Gastroesophageal sphincter (tissue), 4 donors: ENCODE measurements around the gene STON1. TPM values are rescaled to one million over a fixed set of nuclear protein-coding genes. Genes with fewer than 3 reads are reported as not detected.

Source experiments
- ATAC-seq: fragments of 150-250 bp; one replicate; pipeline ENCODE4 v1.9.1; 2016; ENCODE audit warnings: mild to moderate bottlenecking, moderate library complexity
- H3K27ac ChIP-seq, 4 donors: fragments of 200-600 bp; sonication (generic) in 3 of 4; 1 replicate in 3 of 4; 2 replicates in 1 of 4; pipeline ENCODE4 v1.5.1; 2016 to 2019
- H3K27me3 ChIP-seq: fragments of 200-600 bp; sonication (generic); one replicate; pipeline ENCODE4 v1.5.1; 2019
- H3K36me3 ChIP-seq, 2 donors: fragments of 200-600 bp; sonication (generic); one replicate each; pipeline ENCODE4 v1.5.1; 2019; ENCODE audit warnings: control low read depth in 1 of 2
- H3K4me1 ChIP-seq, 3 donors: fragments of 200-600 bp; sonication (generic); 1 replicate in 2 of 3; 2 replicates in 1 of 3; pipeline ENCODE4 v1.5.1; 2016 to 2019; ENCODE audit warnings: control low read depth in 2 of 3
- H3K4me3 ChIP-seq, 2 donors: fragments of 200-600 bp; sonication (generic); one replicate each; pipeline ENCODE4 v1.5.1; 2019; ENCODE audit warnings: mild to moderate bottlenecking in 1 of 2, moderate library complexity in 1 of 2
- H3K9me3 ChIP-seq, 3 donors: fragments of 200-600 bp; sonication (generic); one replicate each; pipeline ENCODE4 v1.5.1; 2017 to 2019; ENCODE audit warnings: control low read depth in 2 of 3
- EP300 ChIP-seq: sonication (generic); formaldehyde crosslinking; IDR thresholded peaks from one replicate; pipeline ENCODE4 v1.6.1; 2017; ENCODE audit warnings: antibody characterized with exemption, mild to moderate bottlenecking
- POLR2A ChIP-seq, 2 donors: fragments of 450-650 bp; IDR thresholded peaks; one replicate each; pipeline ENCODE4 v1.6.1; 2017; ENCODE audit warnings: antibody characterized with exemption in 2 of 2, mild to moderate bottlenecking in 2 of 2, moderate library complexity in 1 of 2
- POLR2AphosphoS5 ChIP-seq: sonication (generic); formaldehyde crosslinking; IDR thresholded peaks from one replicate; pipeline ENCODE4 v1.6.1; 2017; ENCODE audit warnings: antibody characterized with exemption
- WGBS, 2 donors: methylation state at CpG; one replicate each; pipeline ENCODE4 v1.1.5; 2018; ENCODE audit warnings: low coverage in 1 of 2; 5-methylcytosine and 5-hydroxymethylcytosine counted together
- total RNA-seq, 4 donors: library from RNA; depleted of rRNA; stranded (reverse); fragments of >200 nt; gene quantifications; one replicate each; pipeline ENCODE4 v1.1.0, GENCODE V29; 2016
- TF ChIP-seq, protein P1 (sequence below), 4 experiments: fragments of 200-600 bp in 2 of 4; fragments of 450-650 bp in 2 of 4; sonication (generic) in 1 of 4; IDR thresholded peaks; one replicate each; pipeline ENCODE4 v1.5.1; 2017 to 2019; ENCODE audit warnings: antibody characterized with exemption in 4 of 4, mild to moderate bottlenecking in 2 of 4, moderate library complexity in 2 of 4

Gene STON1
- total RNA-seq, 4 donors from 2014 or later: 118 to 263 (median 158) TPM

DNA sequence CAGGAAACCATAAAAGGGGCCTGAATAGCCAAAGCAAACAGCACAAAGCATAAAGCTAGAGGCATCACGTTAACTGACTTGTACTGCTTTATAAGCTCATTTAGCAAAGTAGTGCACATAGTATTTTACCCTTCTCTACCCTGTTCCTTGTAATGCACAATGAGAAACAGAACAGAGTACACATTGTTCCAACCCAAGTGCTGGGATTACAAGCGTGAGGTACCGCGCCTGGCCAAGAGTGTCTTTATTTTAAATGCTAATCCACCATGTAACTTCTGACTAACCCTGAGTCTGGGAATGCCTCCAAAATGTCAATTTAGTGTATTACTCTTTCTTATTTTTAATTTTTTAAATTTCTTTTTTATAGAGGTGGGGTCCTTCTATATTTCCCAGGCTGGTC lies 46.4 kb upstream of the STON1 start:
- no peak overlapping the region for H3K4me3 ChIP-seq
- ATAC-seq: peak; percentile 92
- H3K27ac ChIP-seq: peak overlapping the region; percentile 80 to 92 (median 90)
- peaks cover 8 to 58% (median 13%) of the 10 kb centered on the region in 3 donors for H3K4me1 ChIP-seq
- WGBS, 2 donors: 29 to 48% methylated on average over 4 of the region's 4 CpGs
- H3K27me3 ChIP-seq: no peaks in the 10 kb centered on the region
- H3K9me3 ChIP-seq: no peaks in the 10 kb centered on the region
- peaks cover 0 to 29% of the 10 kb centered on the region in 2 donors for H3K36me3 ChIP-seq
- TF ChIP-seq, protein P1, sequence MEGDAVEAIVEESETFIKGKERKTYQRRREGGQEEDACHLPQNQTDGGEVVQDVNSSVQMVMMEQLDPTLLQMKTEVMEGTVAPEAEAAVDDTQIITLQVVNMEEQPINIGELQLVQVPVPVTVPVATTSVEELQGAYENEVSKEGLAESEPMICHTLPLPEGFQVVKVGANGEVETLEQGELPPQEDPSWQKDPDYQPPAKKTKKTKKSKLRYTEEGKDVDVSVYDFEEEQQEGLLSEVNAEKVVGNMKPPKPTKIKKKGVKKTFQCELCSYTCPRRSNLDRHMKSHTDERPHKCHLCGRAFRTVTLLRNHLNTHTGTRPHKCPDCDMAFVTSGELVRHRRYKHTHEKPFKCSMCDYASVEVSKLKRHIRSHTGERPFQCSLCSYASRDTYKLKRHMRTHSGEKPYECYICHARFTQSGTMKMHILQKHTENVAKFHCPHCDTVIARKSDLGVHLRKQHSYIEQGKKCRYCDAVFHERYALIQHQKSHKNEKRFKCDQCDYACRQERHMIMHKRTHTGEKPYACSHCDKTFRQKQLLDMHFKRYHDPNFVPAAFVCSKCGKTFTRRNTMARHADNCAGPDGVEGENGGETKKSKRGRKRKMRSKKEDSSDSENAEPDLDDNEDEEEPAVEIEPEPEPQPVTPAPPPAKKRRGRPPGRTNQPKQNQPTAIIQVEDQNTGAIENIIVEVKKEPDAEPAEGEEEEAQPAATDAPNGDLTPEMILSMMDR (IDR thresholded peaks at IDR 0.05): no peak
- TF ChIP-seq POLR2AphosphoS5: peak; percentile 99
- no peak for TF ChIP-seq POLR2A (IDR thresholded peaks at IDR 0.05)
- TF ChIP-seq EP300: peak; percentile 91

DNA sequence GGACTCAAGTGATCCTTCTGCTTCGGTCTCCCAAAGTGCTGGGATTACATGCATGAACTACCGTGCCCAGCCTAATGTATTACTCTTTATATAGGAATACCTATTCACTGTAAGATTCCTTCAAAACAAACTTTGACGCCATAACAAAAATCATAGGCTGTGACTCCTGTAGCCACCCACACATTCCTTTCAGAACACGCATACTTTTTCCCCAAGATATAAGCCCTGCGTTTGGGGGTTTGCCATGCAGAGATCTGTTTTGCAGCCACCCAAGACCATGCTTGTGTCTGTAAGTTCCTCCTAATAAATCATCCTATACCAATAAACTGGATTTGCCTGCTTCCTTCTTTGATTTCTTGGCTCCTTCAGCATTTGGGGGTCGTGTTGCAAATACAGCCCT lies 46.0 kb upstream of the STON1 start:
- TF ChIP-seq POLR2AphosphoS5 (peak; percentile 51), EP300 (no peak)
- 31 to 47% methylated on average over 6 of the region's 6 CpGs for WGBS, 2 donors
- H3K27me3 ChIP-seq: no peaks in the 10 kb centered on the region
- peaks cover 8 to 54% (median 13%) of the 10 kb centered on the region in 3 donors for H3K4me1 ChIP-seq
- H3K27ac ChIP-seq: peak overlapping the region; percentile 80 to 92 (median 90)
- H3K9me3 ChIP-seq: no peaks in the 10 kb centered on the region
- H3K36me3 ChIP-seq: peaks cover 0 to 33% of the 10 kb centered on the region in 2 donors
- no peak overlapping the region for H3K4me3 ChIP-seq
- ATAC-seq: peak; percentile 40

DNA sequence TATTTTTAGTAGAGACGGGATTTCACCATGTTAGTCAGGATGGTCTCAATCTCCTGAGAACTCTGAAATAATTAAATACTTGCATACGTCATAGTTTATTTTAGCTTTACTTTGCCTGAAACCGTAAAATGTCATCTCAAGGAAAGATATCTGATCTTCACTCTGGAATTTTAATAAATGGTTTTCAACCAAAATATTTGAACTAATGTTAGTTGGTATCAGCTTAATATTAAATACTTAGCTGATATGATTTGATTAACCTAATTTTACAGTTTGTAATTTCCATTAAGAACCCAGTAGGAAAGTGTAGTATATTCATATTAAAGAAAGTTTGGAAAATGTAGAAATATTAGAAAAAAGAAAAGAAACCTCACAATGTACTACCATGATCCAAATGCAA lies 41.4 kb upstream of the STON1 start:
- TF ChIP-seq, protein P1 (IDR thresholded peaks at IDR 0.05): no peak
- TF ChIP-seq POLR2A (IDR thresholded peaks at IDR 0.05) (no peak), POLR2AphosphoS5 (no peak), EP300 (no peak)
- Histone ChIP-seq H3K27ac (peak overlapping the region in 2 of 4 donors; percentile 31 to 33), H3K36me3 (peaks cover 0 to 54% of the 10 kb centered on the region in 2 donors), H3K9me3 (no peaks in the 10 kb centered on the region), H3K27me3 (no peaks in the 10 kb centered on the region), H3K4me3 (no peak overlapping the region), H3K4me1 (peaks cover 0 to 8% (median 4%) of the 10 kb centered on the region in 3 donors)
- WGBS, 2 donors: 60 to 74% methylated on average over 3 of the region's 3 CpGs
- ATAC-seq: no peak

DNA sequence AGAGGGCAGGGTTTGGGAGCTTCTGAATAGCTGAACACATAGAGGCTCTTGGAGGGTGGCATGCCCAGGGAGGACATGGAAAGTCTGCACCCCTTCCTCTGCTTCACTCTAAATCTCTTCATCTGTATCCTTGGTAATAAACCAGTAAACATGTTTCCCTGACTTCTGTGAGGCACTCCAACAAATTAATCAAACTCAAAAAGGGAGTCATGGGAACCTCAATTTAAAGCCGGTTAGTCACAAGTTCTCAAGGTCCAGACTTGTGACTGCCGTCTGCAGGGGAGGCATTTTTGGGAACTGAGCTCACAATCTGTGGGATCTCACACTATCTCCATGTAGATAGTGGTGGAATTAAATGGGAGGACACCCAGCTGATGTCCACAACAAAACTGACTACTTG lies 33.1 kb upstream of the STON1 start:
- WGBS, 2 donors: 43 to 53% methylated on average over 2 of the region's 2 CpGs

DNA sequence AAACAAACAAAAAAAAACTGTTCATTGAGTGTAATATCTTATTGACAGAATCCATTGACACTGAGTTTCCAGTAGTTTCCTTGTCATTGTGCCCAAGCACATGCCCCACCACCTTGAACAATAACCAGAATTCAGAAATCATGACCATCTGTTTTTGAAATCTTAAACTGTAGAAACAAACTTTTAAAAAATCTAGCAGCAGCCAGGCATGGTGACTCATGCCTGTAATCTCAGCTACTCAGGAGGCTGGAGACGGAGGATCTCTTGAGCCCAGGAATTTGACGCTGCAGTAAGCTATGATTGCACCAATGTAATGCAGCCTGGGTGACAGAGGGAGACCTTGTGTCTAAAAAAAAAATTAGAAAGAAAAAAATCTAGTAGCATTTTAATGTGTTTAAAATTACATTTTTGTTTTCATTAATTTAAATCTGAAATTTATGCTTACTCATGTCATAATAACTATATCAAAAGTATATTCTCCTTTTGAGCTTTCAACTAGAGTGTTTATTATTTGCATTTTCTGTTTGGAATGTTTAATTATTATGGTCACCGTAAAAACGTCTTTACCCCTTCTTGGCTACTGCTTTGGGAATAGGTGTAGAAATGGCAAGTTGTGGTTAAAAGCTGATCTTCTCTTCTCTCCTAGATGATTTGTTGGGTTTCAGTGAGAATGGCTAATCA lies 25.2 kb upstream of the STON1 start:
- no peak for ATAC-seq
- Histone ChIP-seq H3K9me3 (no peaks in the 10 kb centered on the region), H3K36me3 (peaks cover 0 to 52% of the 10 kb centered on the region in 2 donors), H3K4me3 (no peak overlapping the region), H3K27me3 (no peaks in the 10 kb centered on the region), H3K4me1 (peaks cover 0 to 19% (median 1%) of the 10 kb centered on the region in 3 donors), H3K27ac (no peak overlapping the region)
- TF ChIP-seq EP300 (no peak), POLR2AphosphoS5 (no peak), POLR2A (IDR thresholded peaks at IDR 0.05) (no peak)
- TF ChIP-seq, protein P1 (IDR thresholded peaks at IDR 0.05): no peak
- 59 to 72% methylated on average over 4 of the region's 4 CpGs for WGBS, 2 donors

More for the DNA sequence above, 33.1 kb upstream of the STON1 start:
- no peaks in the 10 kb centered on the region for H3K9me3 ChIP-seq
- ATAC-seq: no peak
- H3K27ac ChIP-seq: no peak overlapping the region
- no peak overlapping the region for H3K4me3 ChIP-seq
- no peaks in the 10 kb centered on the region for H3K27me3 ChIP-seq
- peaks cover 0 to 77% of the 10 kb centered on the region in 2 donors for H3K36me3 ChIP-seq
- no peaks in the 10 kb centered on the region for H3K4me1 ChIP-seq
- TF ChIP-seq POLR2A (IDR thresholded peaks at IDR 0.05): no peak
- TF ChIP-seq EP300: no peak
- TF ChIP-seq POLR2AphosphoS5: no peak
- TF ChIP-seq, protein P1 (IDR thresholded peaks at IDR 0.05): no peak
